Neural cell (in vitro differentiated cells): Measurements from ENCODE around the gene MRPS15. TPM values are rescaled to one million over a fixed set of nuclear protein-coding genes. Genes with fewer than 3 reads are reported as not detected.

Experiments used
- H2AFZ ChIP-seq: fragments of 200-600, 300-800 bp; sonication (generic), shearing (Covaris generic); 2 replicates; pipeline ENCODE4 v1.6.0; 2014; ENCODE audit warnings: low read depth, mild to moderate bottlenecking, antibody characterized with exemption, low read length, moderate library complexity
- H3F3A ChIP-seq: fragments of 200-600 bp; shearing (Covaris generic); 2 replicates; pipeline ENCODE4 v1.6.1; 2016; ENCODE audit warnings: mild to moderate bottlenecking, moderate library complexity, mixed read lengths, antibody characterized with exemption, low read length; ENCODE audit not compliant: insufficient read depth, poor library complexity, severe bottlenecking
- H3K27ac ChIP-seq: fragments of 200-600, 300-800 bp; sonication (generic), shearing (Covaris generic); 2 replicates; pipeline ENCODE4 v1.5.1; 2014; ENCODE audit warnings: mild to moderate bottlenecking, low read length, moderate library complexity
- H3K27me3 ChIP-seq: fragments of 300-800, 200-600 bp; sonication (generic), shearing (Covaris generic); 2 replicates; pipeline ENCODE4 v1.6.0; 2014; ENCODE audit warnings: mild to moderate bottlenecking, low read depth, low read length, moderate library complexity; ENCODE audit not compliant: insufficient read depth
- H3K36me3 ChIP-seq: fragments of 300-800, 200-600 bp; sonication (generic), shearing (Covaris generic); 2 replicates; pipeline ENCODE4 v1.5.1; 2014; ENCODE audit warnings: mild to moderate bottlenecking, antibody characterized with exemption, low read length, moderate library complexity; ENCODE audit not compliant: insufficient read depth
- H3K4me2 ChIP-seq: fragments of 300-800, 200-600 bp; sonication (generic), shearing (Covaris generic); 2 replicates; pipeline ENCODE4 v1.6.0; 2014; ENCODE audit warnings: mild to moderate bottlenecking, low read length
- H3K4me3 ChIP-seq: fragments of 300-800, 200-600 bp; sonication (generic), shearing (Covaris generic); 2 replicates; pipeline ENCODE4 v1.5.1; 2014; ENCODE audit warnings: mild to moderate bottlenecking, low read length, moderate library complexity
- H3K79me2 ChIP-seq: fragments of 200-600 bp; shearing (Covaris generic); replicated peaks from 2 replicates; pipeline ENCODE4 v1.6.0; 2014; ENCODE audit warnings: mild to moderate bottlenecking, low read length, moderate library complexity; ENCODE audit not compliant: insufficient read depth
- H3K9ac ChIP-seq: fragments of 300-800, 200-600 bp; sonication (generic), shearing (Covaris generic); 2 replicates; pipeline ENCODE4 v1.6.1; 2016; ENCODE audit warnings: mild to moderate bottlenecking, low read length, mixed read lengths
- H3K9me2 ChIP-seq: fragments of 200-600 bp; shearing (Covaris generic); 2 replicates; pipeline ENCODE4 v1.6.1; 2016; ENCODE audit warnings: mild to moderate bottlenecking, low read length, mixed read lengths; ENCODE audit not compliant: insufficient read depth
- H3K9me3 ChIP-seq: fragments of 200-600, 300-800 bp; sonication (generic), shearing (Covaris generic); 2 replicates; pipeline ENCODE4 v1.6.1; 2016; ENCODE audit warnings: mild to moderate bottlenecking, mixed run types, low read length, moderate library complexity, mixed read lengths
- H4K20me1 ChIP-seq: fragments of 200-600 bp; shearing (Covaris generic); 2 replicates; pipeline ENCODE4 v1.6.1; 2016; ENCODE audit warnings: mild to moderate bottlenecking, mixed run types; ENCODE audit not compliant: insufficient read depth
- EP300 ChIP-seq: fragments of 450-650 bp; conservative IDR thresholded peaks from 2 replicates; pipeline ENCODE4 v1.6.1; 2014; ENCODE audit warnings: antibody characterized with exemption, mild to moderate bottlenecking, moderate library complexity; ENCODE audit not compliant: poor library complexity, severe bottlenecking
- EZH2 ChIP-seq: fragments of 200-600, 300-800 bp; shearing (Covaris generic), sonication (generic); IDR thresholded peaks from 2 replicates; pipeline ENCODE4 v1.6.1; 2014; ENCODE audit warnings: antibody characterized with exemption, low read length, borderline replicate concordance, mild to moderate bottlenecking; ENCODE audit not compliant: insufficient read depth, poor library complexity, severe bottlenecking
- MXI1 ChIP-seq: fragments of 450-650 bp; conservative IDR thresholded peaks from 2 replicates; pipeline ENCODE4 v1.6.1; 2014; ENCODE audit warnings: antibody characterized with exemption, mild to moderate bottlenecking; ENCODE audit not compliant: poor library complexity, severe bottlenecking
- POLR2AphosphoS5 ChIP-seq: IDR thresholded peaks from 2 replicates; pipeline ENCODE4 v1.6.1; 2012
- RAD21 ChIP-seq: fragments of 450-650 bp; conservative IDR thresholded peaks from 2 replicates; pipeline ENCODE4 v1.6.1; 2014; ENCODE audit warnings: antibody characterized with exemption, mild to moderate bottlenecking, moderate library complexity
- REST ChIP-seq: IDR thresholded peaks from 2 replicates; pipeline ENCODE4 v1.6.1; 2012; ENCODE audit warnings: borderline replicate concordance
- SMC3 ChIP-seq: fragments of 450-650 bp; conservative IDR thresholded peaks from 2 replicates; pipeline ENCODE4 v1.6.1; 2014; ENCODE audit warnings: antibody characterized with exemption, mild to moderate bottlenecking, moderate library complexity; ENCODE audit not compliant: poor library complexity
- TAF1 ChIP-seq: IDR thresholded peaks from 2 replicates; pipeline ENCODE4 v1.6.1; 2012; ENCODE audit warnings: low read depth
- polyA plus RNA-seq: library from polyadenylated mRNA; depleted of rRNA; stranded (reverse); fragments of >200 nt; gene quantifications from 2 replicates; pipeline ENCODE4 v1.2.3, GENCODE V29; 2014
- TF ChIP-seq, protein P1 (sequence below): fragments of 450-650 bp; IDR thresholded peaks from 2 replicates; pipeline ENCODE4 v1.5.1; 2014; ENCODE audit warnings: antibody characterized with exemption, mild to moderate bottlenecking, moderate library complexity; ENCODE audit not compliant: poor library complexity, severe bottlenecking

The MRPS15 gene
- polyA plus RNA-seq, 1 donor from 2014 or later, result 65.6 TPM

DNA sequence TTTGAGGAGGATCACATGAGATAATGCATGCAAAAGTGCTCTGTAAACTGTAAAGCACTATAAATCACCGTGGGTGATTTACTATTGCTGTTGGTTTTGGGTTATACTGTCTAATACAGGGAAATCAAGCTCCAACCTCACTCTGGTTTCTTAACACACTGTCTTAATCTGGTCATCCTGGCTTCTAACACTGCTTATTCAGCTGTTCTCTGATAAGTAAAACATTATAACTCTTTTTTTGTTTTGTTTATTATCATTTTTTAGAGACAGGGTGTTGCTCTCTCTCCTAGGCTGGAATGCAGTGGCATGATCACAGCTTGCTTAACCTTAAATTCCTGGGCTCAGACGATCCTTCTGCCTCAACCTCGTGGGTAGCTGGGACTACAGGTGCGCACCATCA is 44.6 kb downstream of the MRPS15 start:
- no peak overlapping the region for H2AFZ ChIP-seq

DNA sequence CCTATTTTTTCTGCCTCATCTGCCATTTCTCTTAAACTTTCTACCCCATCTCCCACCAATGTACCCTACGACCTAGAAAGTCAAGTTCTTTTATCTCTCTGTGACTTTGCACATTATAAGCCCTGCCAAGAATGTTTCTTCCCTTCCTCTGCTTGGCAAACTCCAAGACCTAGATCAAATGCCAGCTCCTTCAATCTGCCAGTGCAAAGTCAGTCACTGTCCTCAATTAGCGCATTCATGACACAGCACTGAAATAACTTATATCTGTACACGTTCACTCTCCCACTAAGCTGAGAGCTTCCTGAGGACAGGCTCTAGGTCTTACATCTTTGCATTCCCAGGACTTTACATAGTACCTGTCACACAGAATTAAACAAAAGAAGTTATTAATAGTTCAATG is 45.0 kb downstream of the MRPS15 start:
- no peaks in the 10 kb centered on the region for H3K27me3 ChIP-seq
- H3K9ac ChIP-seq, result no peak overlapping the region
- H3K9me3 ChIP-seq, result no peaks in the 10 kb centered on the region
- no peak overlapping the region for H3K4me3 ChIP-seq
- no peaks in the 10 kb centered on the region for H4K20me1 ChIP-seq
- H3K36me3 ChIP-seq, result no peaks in the 10 kb centered on the region
- no peaks in the 10 kb centered on the region for H3F3A ChIP-seq
- H3K27ac ChIP-seq, result no peak overlapping the region
- TF ChIP-seq SMC3, result no peak
- TF ChIP-seq, protein P1, sequence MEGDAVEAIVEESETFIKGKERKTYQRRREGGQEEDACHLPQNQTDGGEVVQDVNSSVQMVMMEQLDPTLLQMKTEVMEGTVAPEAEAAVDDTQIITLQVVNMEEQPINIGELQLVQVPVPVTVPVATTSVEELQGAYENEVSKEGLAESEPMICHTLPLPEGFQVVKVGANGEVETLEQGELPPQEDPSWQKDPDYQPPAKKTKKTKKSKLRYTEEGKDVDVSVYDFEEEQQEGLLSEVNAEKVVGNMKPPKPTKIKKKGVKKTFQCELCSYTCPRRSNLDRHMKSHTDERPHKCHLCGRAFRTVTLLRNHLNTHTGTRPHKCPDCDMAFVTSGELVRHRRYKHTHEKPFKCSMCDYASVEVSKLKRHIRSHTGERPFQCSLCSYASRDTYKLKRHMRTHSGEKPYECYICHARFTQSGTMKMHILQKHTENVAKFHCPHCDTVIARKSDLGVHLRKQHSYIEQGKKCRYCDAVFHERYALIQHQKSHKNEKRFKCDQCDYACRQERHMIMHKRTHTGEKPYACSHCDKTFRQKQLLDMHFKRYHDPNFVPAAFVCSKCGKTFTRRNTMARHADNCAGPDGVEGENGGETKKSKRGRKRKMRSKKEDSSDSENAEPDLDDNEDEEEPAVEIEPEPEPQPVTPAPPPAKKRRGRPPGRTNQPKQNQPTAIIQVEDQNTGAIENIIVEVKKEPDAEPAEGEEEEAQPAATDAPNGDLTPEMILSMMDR, result no peak
- no peak overlapping the region for H2AFZ ChIP-seq
- no peak overlapping the region for H3K4me2 ChIP-seq
- H3K79me2 ChIP-seq, result no peaks in the 10 kb centered on the region
- no peaks in the 10 kb centered on the region for H3K9me2 ChIP-seq

More for the DNA sequence above, 44.6 kb downstream of the MRPS15 start:
- no peak overlapping the region for H3K4me2 ChIP-seq
- no peak overlapping the region for H3K9ac ChIP-seq
- no peaks in the 10 kb centered on the region for H3F3A ChIP-seq
- H3K36me3 ChIP-seq, result no peaks in the 10 kb centered on the region
- H4K20me1 ChIP-seq, result no peaks in the 10 kb centered on the region
- no peaks in the 10 kb centered on the region for H3K27me3 ChIP-seq
- no peak overlapping the region for H3K4me3 ChIP-seq
- no peaks in the 10 kb centered on the region for H3K9me3 ChIP-seq
- no peaks in the 10 kb centered on the region for H3K79me2 ChIP-seq
- no peak overlapping the region for H3K27ac ChIP-seq
- TF ChIP-seq EP300 (no peak), TAF1 (no peak), RAD21 (no peak), MXI1 (no peak), EZH2 (no peak), SMC3 (no peak), REST (no peak), POLR2AphosphoS5 (no peak)
- TF ChIP-seq, protein P1, result no peak
- H3K9me2 ChIP-seq, result no peaks in the 10 kb centered on the region
